Spleen (tissue), 11 donors: ENCODE results near the gene PCBP3. TPM values are rescaled to one million over a fixed set of nuclear protein-coding genes. Genes with fewer than 3 reads are reported as not detected.

Experiments used
- DNase-seq: peaks from one replicate; pipeline ENCODE4 v3.0.0-alpha.2; 2020
- H3K27ac ChIP-seq, 8 donors: fragments of 200-600 bp; sonication (generic) in 7 of 8; 1 replicate in 4 of 8; 2 replicates in 4 of 8; pipeline versions ENCODE4 v1.5.0 to v1.8.0; 2016 to 2021; ENCODE audit warnings: inconsistent platforms in 4 of 8, mild to moderate bottlenecking in 4 of 8, moderate library complexity in 1 of 8
- H3K27me3 ChIP-seq, 7 donors: fragments of 200-600 bp; sonication (generic) in 6 of 7; replicated peaks in 1 of 7; 1 replicate in 4 of 7; 2 replicates in 3 of 7; pipeline versions ENCODE4 v1.5.0 to v1.8.0; 2016 to 2021; ENCODE audit warnings: inconsistent platforms in 3 of 7, mild to moderate bottlenecking in 1 of 7
- H3K36me3 ChIP-seq, 6 donors: fragments of 200-600 bp; sonication (generic) in 5 of 6; 1 replicate in 4 of 6; 2 replicates in 2 of 6; pipeline versions ENCODE4 v1.5.0 to v1.8.0; 2016 to 2021; ENCODE audit warnings: inconsistent platforms in 2 of 6
- H3K4me1 ChIP-seq, 6 donors: fragments of 200-600 bp; sonication (generic) in 5 of 6; 1 replicate in 3 of 6; 2 replicates in 3 of 6; pipeline versions ENCODE4 v1.5.0 to v1.8.0; 2016 to 2021; ENCODE audit warnings: inconsistent platforms in 3 of 6
- H3K4me3 ChIP-seq, 8 donors: fragments of 200-600 bp; sonication (generic) in 7 of 8; 1 replicate in 4 of 8; 2 replicates in 4 of 8; pipeline versions ENCODE4 v1.5.0 to v1.8.0; 2016 to 2021; ENCODE audit warnings: inconsistent platforms in 4 of 8, mild to moderate bottlenecking in 4 of 8, moderate library complexity in 2 of 8
- H3K9me3 ChIP-seq, 8 donors: fragments of 200-600 bp; sonication (generic) in 7 of 8; 1 replicate in 4 of 8; 2 replicates in 4 of 8; pipeline versions ENCODE4 v1.5.0 to v1.8.0; 2016 to 2021; ENCODE audit warnings: inconsistent platforms in 4 of 8
- POLR2A ChIP-seq, 3 donors: fragments of 450-650 bp; IDR thresholded peaks; one replicate each; pipeline ENCODE4 v1.5.1; 2017; ENCODE audit warnings: antibody characterized with exemption in 3 of 3, mild to moderate bottlenecking in 1 of 3
- POLR2AphosphoS5 ChIP-seq, 3 donors: sonication (generic); formaldehyde crosslinking; IDR thresholded peaks; one replicate each; pipeline ENCODE4 v1.5.1; 2017; ENCODE audit warnings: antibody characterized with exemption in 3 of 3
- WGBS, 5 donors: extraction: QIAGEN DNeasy Blood & Tissue Kit in 3 of 5; methylation state at CpG; one replicate each; pipeline versions ENCODE4 v1.1.5 to v1.1.7; 2013 to 2018; 5-methylcytosine and 5-hydroxymethylcytosine counted together
- intact Hi-C: fragments of 100-400 bp; cut with DNase I; formaldehyde crosslinking; loops from one replicate; pipeline ENCODE4 v1.15.0; 2023; ENCODE audit warnings: low total_unique reads
- polyA plus RNA-seq, 3 donors: library from polyadenylated mRNA; stranded (reverse); fragments of 200-250 nt; gene quantifications; one replicate each; pipeline ENCODE4 v1.2.1, GENCODE V29; 2013
- total RNA-seq, 7 donors: library from RNA; depleted of rRNA in 3 of 7; stranded (reverse); fragments of >200 nt in 3 of 7; fragmentation: NEBNext Ultra II Directional in 4 of 7; extraction: Animal tissue kit (Norgen Biotek cat#: 25700) in 4 of 7; gene quantifications; one replicate each; pipeline versions ENCODE4 v1.1.0 to v1.2.1, GENCODE V29; 2016 to 2021
- TF ChIP-seq, protein P1 (sequence below), 11 experiments: fragments of 200-600 bp in 7 of 11; fragments of 450-650 bp in 4 of 11; sonication (generic) in 4 of 11; IDR thresholded peaks in 8 of 11; conservative IDR thresholded peaks in 3 of 11; 1 replicate in 7 of 11; 2 replicates in 4 of 11; pipeline versions ENCODE4 v1.4.0 to v1.8.0; 2016 to 2021; ENCODE audit warnings: antibody characterized with exemption in 11 of 11, inconsistent platforms in 4 of 11, mild to moderate bottlenecking in 1 of 11
- donor health status: healthy with polysubstance abuse.
- donor health status: DM: no; HTN: no; CAD: no; lungs with moderate emphysema.
- donor health status: DM: no; HTN: no; CAD: no.
- donor health status: Bipolar disorder and iron deficiency.
- donor health status: healthy.
- donor health status: DM: no; HTN: no; CAD: no.
- donor health status: DM: yes; HTN: yes; CAD: no.

PCBP3 gene
- total and polyA plus RNA-seq, 10 donors, result 4.2 to 31.6 (median 15.2) TPM

- TF ChIP-seq POLR2AphosphoS5 (IDR thresholded peaks at IDR 0.05) (peak in 2 of 3 donors; percentile 5 to 14), POLR2A (IDR thresholded peaks at IDR 0.05) (no peak)
- TF ChIP-seq, protein P1, sequence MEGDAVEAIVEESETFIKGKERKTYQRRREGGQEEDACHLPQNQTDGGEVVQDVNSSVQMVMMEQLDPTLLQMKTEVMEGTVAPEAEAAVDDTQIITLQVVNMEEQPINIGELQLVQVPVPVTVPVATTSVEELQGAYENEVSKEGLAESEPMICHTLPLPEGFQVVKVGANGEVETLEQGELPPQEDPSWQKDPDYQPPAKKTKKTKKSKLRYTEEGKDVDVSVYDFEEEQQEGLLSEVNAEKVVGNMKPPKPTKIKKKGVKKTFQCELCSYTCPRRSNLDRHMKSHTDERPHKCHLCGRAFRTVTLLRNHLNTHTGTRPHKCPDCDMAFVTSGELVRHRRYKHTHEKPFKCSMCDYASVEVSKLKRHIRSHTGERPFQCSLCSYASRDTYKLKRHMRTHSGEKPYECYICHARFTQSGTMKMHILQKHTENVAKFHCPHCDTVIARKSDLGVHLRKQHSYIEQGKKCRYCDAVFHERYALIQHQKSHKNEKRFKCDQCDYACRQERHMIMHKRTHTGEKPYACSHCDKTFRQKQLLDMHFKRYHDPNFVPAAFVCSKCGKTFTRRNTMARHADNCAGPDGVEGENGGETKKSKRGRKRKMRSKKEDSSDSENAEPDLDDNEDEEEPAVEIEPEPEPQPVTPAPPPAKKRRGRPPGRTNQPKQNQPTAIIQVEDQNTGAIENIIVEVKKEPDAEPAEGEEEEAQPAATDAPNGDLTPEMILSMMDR (IDR thresholded peaks at IDR 0.05 in 8 of 11, conservative IDR thresholded peaks at IDR 0.05 in 3 of 11), result no peak
- 65 to 87% (median 80%) methylated on average over 15 to 16 of the region's 16 CpGs for WGBS, 5 donors
- Histone ChIP-seq H3K27me3 (no peaks in the 10 kb centered on the region), H3K4me1 (peaks cover 27 to 88% (median 65%) of the 10 kb centered on the region in 6 donors), H3K27ac (peak overlapping the region in 5 of 8 donors; percentile 68 to 86 (median 83)), H3K9me3 (no peaks in the 10 kb centered on the region), H3K4me3 (no peak overlapping the region), H3K36me3 (no peaks in the 10 kb centered on the region)
- peak; percentile 78 for DNase-seq
- intact Hi-C loops, result no loop called here
These were observed 244.3 kb downstream of the PCBP3 start for GRCh38 chr21:45887788-45888187.

DNA sequence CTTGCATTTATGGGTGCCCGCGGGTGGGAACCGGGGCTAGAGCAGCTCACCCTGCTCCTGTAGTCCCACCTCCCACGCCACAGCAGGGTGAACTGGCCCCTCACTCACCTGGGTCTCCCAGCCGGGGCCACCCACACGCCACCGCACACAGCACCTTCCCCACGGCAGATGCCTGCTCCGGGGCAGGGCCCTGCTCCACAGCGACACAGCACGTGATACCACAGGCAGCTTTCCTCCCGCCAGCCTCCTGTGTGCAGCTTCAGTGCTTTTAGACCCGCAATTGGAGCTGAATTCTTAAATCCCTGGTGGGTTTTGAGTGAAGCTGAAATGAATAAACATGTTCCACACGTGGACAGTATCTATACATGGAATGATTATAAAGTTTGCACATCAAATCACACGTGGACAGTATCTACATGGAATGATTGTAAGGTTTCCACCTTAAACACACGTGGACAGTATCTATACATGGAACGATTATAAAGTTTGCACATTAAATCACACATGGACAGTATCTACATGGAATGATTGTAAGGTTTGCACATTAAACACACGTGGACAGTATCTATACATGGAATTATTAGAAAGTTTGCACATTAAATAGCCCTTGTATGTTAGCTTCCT, 245.0 kb downstream of the PCBP3 start:
- peaks cover 27 to 95% (median 73%) of the 10 kb centered on the region in 6 donors for H3K4me1 ChIP-seq
- H3K9me3 ChIP-seq, result no peaks in the 10 kb centered on the region
- peak overlapping the region in 4 of 8 donors; percentile 68 to 86 (median 81) for H3K27ac ChIP-seq
- 83 to 90% (median 88%) methylated on average over 17 to 18 of the region's 18 CpGs for WGBS, 5 donors
- H3K27me3 ChIP-seq, result no peaks in the 10 kb centered on the region
- peak; percentile 73 for DNase-seq
- TF ChIP-seq, protein P1 (IDR thresholded peaks at IDR 0.05 in 8 of 11, conservative IDR thresholded peaks at IDR 0.05 in 3 of 11), result no peak
- TF ChIP-seq POLR2A (IDR thresholded peaks at IDR 0.05) (no peak), POLR2AphosphoS5 (IDR thresholded peaks at IDR 0.05) (no peak)
- no peaks in the 10 kb centered on the region for H3K36me3 ChIP-seq
- H3K4me3 ChIP-seq, result no peak overlapping the region
- intact Hi-C loops, result no loop called here

DNA sequence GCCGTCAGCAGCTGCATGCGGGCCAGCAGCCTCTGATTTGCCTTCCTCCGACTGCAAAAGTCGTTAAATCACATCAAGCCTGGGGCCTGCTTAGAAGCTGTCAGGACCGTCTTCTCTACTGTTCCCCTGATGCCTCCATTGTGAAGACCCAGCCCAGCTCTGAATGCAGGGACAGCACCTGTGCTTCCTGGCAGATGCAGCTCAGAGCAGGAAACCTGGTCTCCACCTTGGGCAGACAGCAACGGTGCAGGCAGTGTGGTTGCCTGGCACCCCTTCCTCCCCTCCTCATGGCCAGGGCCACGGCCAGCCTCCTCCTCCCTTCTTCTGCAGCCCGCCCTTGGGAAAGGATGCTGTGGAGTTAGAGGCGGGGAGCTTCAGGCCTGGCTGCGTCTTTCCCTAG, 245.7 kb downstream of the PCBP3 start:
- intact Hi-C loops, result no loop called here
- Histone ChIP-seq H3K36me3 (no peaks in the 10 kb centered on the region), H3K27ac (peak overlapping the region in 5 of 8 donors; percentile 10 to 86 (median 55)), H3K9me3 (no peaks in the 10 kb centered on the region), H3K27me3 (no peaks in the 10 kb centered on the region), H3K4me3 (no peak overlapping the region), H3K4me1 (peaks cover 29 to 96% (median 79%) of the 10 kb centered on the region in 6 donors)
- TF ChIP-seq POLR2A (IDR thresholded peaks at IDR 0.05), result no peak
- no peak for TF ChIP-seq POLR2AphosphoS5 (IDR thresholded peaks at IDR 0.05)
- TF ChIP-seq, protein P1 (IDR thresholded peaks at IDR 0.05 in 8 of 11, conservative IDR thresholded peaks at IDR 0.05 in 3 of 11), result no peak
- DNase-seq, result peak; percentile 71
- WGBS, 5 donors, result 50 to 69% (median 62%) methylated on average over 10 of the region's 10 CpGs

DNA sequence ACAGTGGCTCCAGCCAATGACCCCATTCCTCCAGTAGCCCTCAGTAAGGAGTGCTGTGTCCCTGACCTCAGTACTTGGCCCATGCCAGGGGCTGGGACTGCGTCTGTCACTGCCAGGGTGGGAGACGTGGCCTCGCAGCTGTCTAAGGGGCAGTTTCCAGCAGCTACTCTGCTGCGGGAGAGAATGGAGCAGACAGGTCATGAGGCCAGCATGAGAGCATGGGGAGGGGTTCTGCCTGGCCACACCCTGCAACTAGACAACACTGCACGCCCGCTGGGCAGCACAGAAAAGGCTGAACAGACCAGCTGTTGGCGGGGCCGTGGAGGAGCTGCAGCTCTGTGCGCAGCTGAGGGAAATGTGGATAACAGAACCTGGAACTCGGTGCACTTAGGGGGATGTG, 246.4 kb downstream of the PCBP3 start:
- WGBS, 5 donors, result 61 to 78% (median 68%) methylated on average over 10 of the region's 10 CpGs
- Histone ChIP-seq H3K4me1 (peaks cover 28 to 95% (median 78%) of the 10 kb centered on the region in 6 donors), H3K9me3 (no peaks in the 10 kb centered on the region), H3K27me3 (no peaks in the 10 kb centered on the region), H3K27ac (peak overlapping the region in 5 of 8 donors; percentile 10 to 86 (median 55)), H3K4me3 (no peak overlapping the region), H3K36me3 (no peaks in the 10 kb centered on the region)
- TF ChIP-seq POLR2AphosphoS5 (IDR thresholded peaks at IDR 0.05) (peak in 2 of 3 donors; percentile 48 to 56), POLR2A (IDR thresholded peaks at IDR 0.05) (no peak)
- TF ChIP-seq, protein P1 (IDR thresholded peaks at IDR 0.05 in 8 of 11, conservative IDR thresholded peaks at IDR 0.05 in 3 of 11), result no peak
- intact Hi-C loops, result no loop called here
- peak; percentile 73 for DNase-seq
